ENCODE measurements around the gene CDKN1B.

The CDKN1B gene

GRCh38 chr12:12716793-12717585, at the start of gene CDKN1B:
Gene CDKN1B (plus strand): TSS chr12:12717368. CDS start chr12:12717840, 472 bp downstream.
- peak; percentile 47 for DNase-seq

- DNase-seq = no peak
Observed at GRCh38 chr12:12668005-12668404, 49.2 kb upstream of the CDKN1B start.

- no peak for DNase-seq
Observed at GRCh38 chr12:12669020-12669419, 48.1 kb upstream of the CDKN1B start.

GRCh38 chr12:12671850-12672660, 45.1 kb upstream of the CDKN1B start:
- DNase-seq = no peak

- no peak for DNase-seq
Observed at GRCh38 chr12:12673296-12673695, 43.9 kb upstream of the CDKN1B start.

- DNase-seq = no peak
Observed at GRCh38 chr12:12676605-12677004, 40.6 kb upstream of the CDKN1B start.

- no peak for DNase-seq
Observed at GRCh38 chr12:12681061-12681765, 36.0 kb upstream of the CDKN1B start.

GRCh38 chr12:12682284-12682683, 34.9 kb upstream of the CDKN1B start:
- no peak for DNase-seq

GRCh38 chr12:12683136-12683697, 34.0 kb upstream of the CDKN1B start:
- DNase-seq = no peak

GRCh38 chr12:12683725-12684124, 33.4 kb upstream of the CDKN1B start:
- DNase-seq = no peak

- DNase-seq = peak; percentile 41
Observed at GRCh38 chr12:12684375-12685106, 32.6 kb upstream of the CDKN1B start.

GRCh38 chr12:12685305-12685704, 31.9 kb upstream of the CDKN1B start:
- no peak for DNase-seq

- no peak for DNase-seq
Observed at GRCh38 chr12:12686472-12686871, 30.7 kb upstream of the CDKN1B start.

GRCh38 chr12:12686925-12687324, 30.2 kb upstream of the CDKN1B start:
- DNase-seq = no peak

- no peak for DNase-seq
Observed at GRCh38 chr12:12689647-12690300, 27.4 kb upstream of the CDKN1B start.

GRCh38 chr12:12691549-12691948, 25.6 kb upstream of the CDKN1B start:
- no peak for DNase-seq

GRCh38 chr12:12693111-12693671, 24.0 kb upstream of the CDKN1B start:
- no peak for DNase-seq

GRCh38 chr12:12696562-12697383, 20.4 kb upstream of the CDKN1B start:
- DNase-seq = no peak

GRCh38 chr12:12699345-12699744, 17.8 kb upstream of the CDKN1B start:
- no peak for DNase-seq

- no peak for DNase-seq
Observed at GRCh38 chr12:12700254-12700653, 16.9 kb upstream of the CDKN1B start.

GRCh38 chr12:12701457-12701856, 15.7 kb upstream of the CDKN1B start:
- no peak for DNase-seq
